C4-2B (cell line): ENCODE data around the gene CHST8.

Experiments used
- ZFX ChIP-seq: fragments of 450-650 bp; IDR thresholded peaks from 2 replicates; pipeline ENCODE4 v1.6.1; 2017
- TF ChIP-seq, protein P1 (sequence below): fragments of 450-650 bp; conservative IDR thresholded peaks from 2 replicates; pipeline ENCODE4 v1.5.1; 2017; ENCODE audit warnings: mild to moderate bottlenecking

GRCh38 chr19:33750587-33751435 is 129.1 kb downstream of the CHST8 start:
- TF ChIP-seq, protein P1, sequence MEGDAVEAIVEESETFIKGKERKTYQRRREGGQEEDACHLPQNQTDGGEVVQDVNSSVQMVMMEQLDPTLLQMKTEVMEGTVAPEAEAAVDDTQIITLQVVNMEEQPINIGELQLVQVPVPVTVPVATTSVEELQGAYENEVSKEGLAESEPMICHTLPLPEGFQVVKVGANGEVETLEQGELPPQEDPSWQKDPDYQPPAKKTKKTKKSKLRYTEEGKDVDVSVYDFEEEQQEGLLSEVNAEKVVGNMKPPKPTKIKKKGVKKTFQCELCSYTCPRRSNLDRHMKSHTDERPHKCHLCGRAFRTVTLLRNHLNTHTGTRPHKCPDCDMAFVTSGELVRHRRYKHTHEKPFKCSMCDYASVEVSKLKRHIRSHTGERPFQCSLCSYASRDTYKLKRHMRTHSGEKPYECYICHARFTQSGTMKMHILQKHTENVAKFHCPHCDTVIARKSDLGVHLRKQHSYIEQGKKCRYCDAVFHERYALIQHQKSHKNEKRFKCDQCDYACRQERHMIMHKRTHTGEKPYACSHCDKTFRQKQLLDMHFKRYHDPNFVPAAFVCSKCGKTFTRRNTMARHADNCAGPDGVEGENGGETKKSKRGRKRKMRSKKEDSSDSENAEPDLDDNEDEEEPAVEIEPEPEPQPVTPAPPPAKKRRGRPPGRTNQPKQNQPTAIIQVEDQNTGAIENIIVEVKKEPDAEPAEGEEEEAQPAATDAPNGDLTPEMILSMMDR = no peak
- TF ChIP-seq ZFX = no peak
